ENCODE results near the gene DHTKD1.
"Not testable (repeated sequence)": the region's sequence is repeated elsewhere in the genome, so short reads cannot be mapped to it uniquely, and the experiment has no call there.

DHTKD1 gene

DNA sequence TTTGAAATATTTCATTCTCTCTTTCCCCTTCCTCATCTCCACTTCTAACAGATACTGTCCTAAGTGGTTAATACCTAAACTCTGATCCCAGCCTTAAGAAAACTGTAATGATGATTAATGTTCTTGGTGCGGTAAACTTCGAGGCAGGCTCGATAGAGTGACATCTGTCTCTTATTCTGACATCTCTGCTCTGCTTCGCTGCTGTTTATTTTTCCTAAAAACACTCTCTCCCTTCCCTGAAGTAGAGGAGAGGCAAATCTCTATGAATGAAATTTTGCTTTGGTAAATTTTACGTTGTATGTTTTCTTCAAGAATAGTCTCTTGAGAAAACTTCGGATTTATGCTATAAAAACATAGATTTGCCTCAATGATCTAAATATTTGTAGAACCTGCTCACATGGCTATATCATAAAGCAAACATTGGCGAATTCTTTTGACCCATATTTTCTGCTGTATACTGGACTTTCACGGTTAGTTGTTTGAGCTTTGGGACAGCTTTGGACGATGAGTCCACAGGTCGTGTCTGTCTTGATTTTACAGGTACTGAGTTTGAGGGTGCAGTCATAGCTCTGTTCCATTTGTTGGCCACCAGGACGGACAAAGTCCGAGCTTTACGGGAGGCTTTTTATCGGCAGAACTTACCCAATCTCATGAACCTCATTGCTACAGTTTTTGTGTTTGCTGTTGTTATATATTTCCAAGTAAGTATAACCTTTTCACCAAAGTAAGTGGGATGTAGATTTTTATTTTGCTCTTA is 87.8 kb downstream of the DHTKD1 start:
- DNase-seq = no peak

GRCh38 chr10:12158111-12158510 is 89.4 kb downstream of the DHTKD1 start:
- no peak for DNase-seq

- no peak for DNase-seq
Measured at GRCh38 chr10:12160664-12161063, 91.9 kb downstream of the DHTKD1 start.

DNA sequence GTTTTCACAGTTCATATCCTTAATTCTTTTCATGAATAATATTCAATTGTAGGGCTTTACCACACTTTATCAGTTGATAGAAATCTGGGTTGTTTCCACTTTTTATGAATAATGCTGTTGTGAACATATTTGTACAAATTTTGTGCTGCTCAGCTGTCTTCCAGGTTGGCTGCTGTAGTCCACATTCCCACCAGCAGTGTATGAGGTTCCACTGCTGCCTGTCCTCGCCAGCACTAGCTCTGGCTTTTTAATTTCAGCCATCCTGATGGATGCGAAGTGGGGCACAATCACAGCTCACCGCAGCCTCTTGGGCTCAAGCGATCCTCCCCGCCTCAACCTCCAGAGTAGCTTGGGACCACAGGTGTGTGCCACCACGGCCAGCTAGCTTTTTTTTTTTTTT is 94.2 kb downstream of the DHTKD1 start:
- DNase-seq = no peak

DNA sequence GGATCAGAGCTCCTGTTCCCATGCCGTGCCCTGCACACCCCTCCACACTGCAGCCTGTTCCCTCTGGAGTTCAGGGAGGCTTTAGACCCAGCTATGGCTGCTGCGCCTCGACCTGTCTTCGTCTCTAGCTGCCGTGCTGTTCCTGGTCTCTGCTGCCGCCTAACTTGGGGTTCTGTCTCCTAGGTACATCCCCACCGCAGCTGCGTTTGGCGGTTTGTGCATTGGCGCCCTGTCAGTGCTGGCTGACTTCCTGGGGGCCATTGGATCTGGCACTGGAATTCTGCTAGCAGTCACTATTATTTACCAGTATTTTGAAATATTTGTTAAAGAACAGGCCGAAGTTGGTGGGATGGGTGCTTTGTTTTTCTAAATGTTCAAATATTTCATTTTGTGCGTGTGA is 95.3 kb downstream of the DHTKD1 start:
- DNase-seq = no peak

- DNase-seq = no peak
Measured at GRCh38 chr10:12165036-12165435, 96.3 kb downstream of the DHTKD1 start.

- DNase-seq = no peak
Measured at GRCh38 chr10:12165999-12166775, 97.4 kb downstream of the DHTKD1 start.

- not testable (repeated sequence) for DNase-seq
Measured at GRCh38 chr10:12171512-12171911, 102.8 kb downstream of the DHTKD1 start.

Data from CD4-positive, alpha-beta T cell treated with Interferon gamma for 1 hour (primary cell).